WTC11 (cell line): ENCODE data around the gene CRELD2. TPM values are rescaled to one million over a fixed set of nuclear protein-coding genes. Genes with fewer than 3 reads are reported as not detected.
A peak's percentile ranks its signal among the peaks of the same experiment; 100 is the strongest.

Experiments
- ATAC-seq: fragments of 200-7000 bp; cut with Tn5 transposase; 2 replicates; pipeline ENCODE4 v1.10.0; 2021; ENCODE audit warnings: mild to moderate bottlenecking, moderate library complexity
- CTCF ChIA-PET: fragments of 300-600 bp; sonication (Branson Sonifier 250); formaldehyde crosslinking; loops from one replicate; lab custom pipeline; 2021; ENCODE audit warnings: antibody characterized with exemption; lab: Charles Lee
- POLR2A ChIA-PET: fragments of 350-600 bp; sonication (Branson Sonifier 250); formaldehyde crosslinking; loops from one replicate; lab custom pipeline; 2021; ENCODE audit warnings: antibody characterized with exemption; lab: Charles Lee
- DNase-seq: peaks from one replicate; pipeline ENCODE4 v3.0.0; 2021; ENCODE audit warnings: low spot score
- H3K27ac Mint-ChIP-seq: 2 replicates; pipeline ENCODE4 v1.8.0; 2021; ENCODE audit warnings: mixed read lengths
- H3K27me3 Mint-ChIP-seq: 2 replicates; pipeline ENCODE4 v1.8.0; 2021; ENCODE audit warnings: low read depth, mild to moderate bottlenecking, moderate library complexity, mixed read lengths
- H3K36me3 Mint-ChIP-seq: 2 replicates; pipeline ENCODE4 v1.8.0; 2021; ENCODE audit warnings: mixed read lengths
- H3K4me1 Mint-ChIP-seq: 2 replicates; pipeline ENCODE4 v1.8.0; 2022; ENCODE audit warnings: mixed read lengths
- H3K4me3 Mint-ChIP-seq: 2 replicates; pipeline ENCODE4 v1.8.0; 2021; ENCODE audit warnings: mild to moderate bottlenecking, moderate library complexity, mixed read lengths
- H3K9me3 Mint-ChIP-seq: 2 replicates; pipeline ENCODE4 v1.8.0; 2021; ENCODE audit warnings: mixed read lengths
- ELF4 ChIP-seq: sonication (generic); formaldehyde crosslinking; IDR thresholded peaks from 2 replicates; pipeline ENCODE4 v1.8.1; 2022; ENCODE audit warnings: low read depth, mild to moderate bottlenecking, moderate library complexity, missing genetic modification reagents
- EMX1 ChIP-seq: fragments of 250-450 bp; sonication (Bioruptor Pico); IDR thresholded peaks from 2 replicates; pipeline ENCODE4 v1.8.0; 2021; ENCODE audit warnings: mild to moderate bottlenecking
- ESRRA ChIP-seq: sonication (generic); formaldehyde crosslinking; IDR thresholded peaks from 2 replicates; pipeline ENCODE4 v1.8.1; 2022; ENCODE audit warnings: mild to moderate bottlenecking, missing genetic modification reagents, borderline replicate concordance
- ETV6 ChIP-seq: sonication (generic); formaldehyde crosslinking; IDR thresholded peaks from 2 replicates; pipeline ENCODE4 v1.8.1; 2022; ENCODE audit warnings: mild to moderate bottlenecking, missing genetic modification reagents
- FOXJ3 ChIP-seq: sonication (generic); formaldehyde crosslinking; IDR thresholded peaks from 2 replicates; pipeline ENCODE4 v1.9.0; 2021; ENCODE audit warnings: missing genetic modification reagents, mild to moderate bottlenecking, borderline replicate concordance
- FOXK1 ChIP-seq: sonication (generic); formaldehyde crosslinking; IDR thresholded peaks from 2 replicates; pipeline ENCODE4 v1.8.0; 2022; ENCODE audit warnings: mild to moderate bottlenecking, moderate library complexity, missing genetic modification reagents
- MXD4 ChIP-seq: fragments of 250-450 bp; sonication (Bioruptor Pico); IDR thresholded peaks from 2 replicates; pipeline ENCODE4 v1.8.0; 2021; ENCODE audit warnings: mild to moderate bottlenecking, moderate library complexity, borderline replicate concordance
- NFE2L1 ChIP-seq: sonication (generic); formaldehyde crosslinking; IDR thresholded peaks from 2 replicates; pipeline ENCODE4 v1.8.1; 2023; ENCODE audit warnings: missing genetic modification reagents
- OVOL2 ChIP-seq: fragments of 250-450 bp; sonication (Bioruptor Pico); IDR thresholded peaks from 2 replicates; pipeline ENCODE4 v1.9.0; 2021; ENCODE audit warnings: mild to moderate bottlenecking, borderline replicate concordance
- PRRX2 ChIP-seq: fragments of 250-450 bp; sonication (Bioruptor Pico); IDR thresholded peaks from 2 replicates; pipeline ENCODE4 v1.8.0; 2021; ENCODE audit warnings: mild to moderate bottlenecking
- TP53 ChIP-seq: sonication (generic); formaldehyde crosslinking; IDR thresholded peaks from 2 replicates; pipeline ENCODE4 v1.8.1; 2023; ENCODE audit warnings: mild to moderate bottlenecking, missing genetic modification reagents
- ZNF121 ChIP-seq: sonication (generic); formaldehyde crosslinking; IDR thresholded peaks from 2 replicates; pipeline ENCODE4 v1.8.0; 2023; ENCODE audit warnings: missing genetic modification reagents
- ZNF671 ChIP-seq: fragments of 250-450 bp; sonication (Bioruptor Pico); IDR thresholded peaks from 2 replicates; pipeline ENCODE4 v1.8.0; 2021; ENCODE audit warnings: mild to moderate bottlenecking
- total RNA-seq: library from RNA; stranded (reverse); gene quantifications from 3 replicates; pipeline ENCODE4 v1.2.3, GENCODE V29; 2021
- TF ChIP-seq, protein P1 (sequence below): sonication (generic); formaldehyde crosslinking; IDR thresholded peaks from 2 replicates; pipeline ENCODE4 v1.8.1; 2022; ENCODE audit warnings: low read depth, mild to moderate bottlenecking, moderate library complexity, missing genetic modification reagents, borderline replicate concordance
- TF ChIP-seq, protein P2 (sequence below): fragments of 200-600 bp; IDR thresholded peaks from 2 replicates; pipeline ENCODE4 v1.8.0; 2022; ENCODE audit warnings: antibody characterized with exemption
- TF ChIP-seq, protein P3 (sequence below): sonication (generic); formaldehyde crosslinking; IDR thresholded peaks from 2 replicates; pipeline ENCODE4 v1.8.0; 2022; ENCODE audit warnings: mild to moderate bottlenecking, missing genetic modification reagents
- TF ChIP-seq, protein P4 (sequence below): sonication (generic); formaldehyde crosslinking; IDR thresholded peaks from 2 replicates; pipeline ENCODE4 v1.8.1; 2023; ENCODE audit warnings: mild to moderate bottlenecking, moderate library complexity, missing genetic modification reagents
- TF ChIP-seq, protein P5 (sequence below): fragments of 250-450 bp; sonication (Bioruptor Pico); IDR thresholded peaks from 2 replicates; pipeline ENCODE4 v1.9.0; 2021; ENCODE audit warnings: moderate library complexity, mild to moderate bottlenecking, inconsistent platforms, borderline replicate concordance
- TF ChIP-seq, protein P6 (sequence below): sonication (generic); formaldehyde crosslinking; IDR thresholded peaks from 2 replicates; pipeline ENCODE4 v1.8.0; 2023; ENCODE audit warnings: mild to moderate bottlenecking, missing genetic modification reagents

Gene CRELD2
- total RNA-seq, 1 experiment from 2014 or later: 42.8 TPM

DNA sequence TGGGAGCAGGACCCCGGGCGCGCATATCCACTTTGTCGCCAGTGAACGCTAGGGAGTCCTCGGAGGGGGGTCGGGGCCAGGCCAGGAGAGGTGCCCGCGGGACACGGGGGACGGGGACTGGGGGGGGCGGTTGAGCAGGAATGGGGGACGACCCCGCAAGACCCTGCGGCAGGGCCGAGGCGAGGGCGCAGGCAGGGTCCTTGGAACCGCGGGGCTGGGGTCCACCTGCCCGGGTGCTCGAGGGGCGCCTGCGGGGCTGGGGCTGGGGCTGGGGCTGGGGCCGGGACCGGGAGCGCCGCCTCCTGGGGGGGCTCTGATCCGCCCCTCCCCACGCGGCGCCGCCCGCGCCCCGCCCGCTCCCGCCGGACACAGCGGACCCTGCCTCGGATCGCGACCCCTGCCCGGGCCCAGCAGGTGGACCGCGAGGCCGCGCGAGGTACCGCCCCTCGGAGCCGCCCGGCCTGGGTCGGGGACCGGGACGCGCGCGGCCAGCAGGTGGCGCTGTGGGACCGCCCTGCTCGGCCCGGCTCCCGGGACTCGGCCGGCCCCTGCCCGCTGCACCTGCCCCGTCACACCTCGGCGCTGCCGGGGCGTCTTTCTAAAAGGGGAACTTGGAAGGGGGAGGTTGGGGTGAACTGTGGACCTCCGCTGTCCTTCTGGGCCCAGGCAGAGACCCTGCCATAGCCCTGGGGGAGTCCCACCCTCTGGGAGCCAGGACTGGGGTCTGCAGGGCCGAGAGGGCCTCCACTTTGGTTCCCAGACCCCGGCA, 11.0 kb downstream of the CRELD2 start (continued):
- TF ChIP-seq ESRRA (CRISPR knock-in tag): no peak
- no peak for TF ChIP-seq NFE2L1
- TF ChIP-seq, protein P1, sequence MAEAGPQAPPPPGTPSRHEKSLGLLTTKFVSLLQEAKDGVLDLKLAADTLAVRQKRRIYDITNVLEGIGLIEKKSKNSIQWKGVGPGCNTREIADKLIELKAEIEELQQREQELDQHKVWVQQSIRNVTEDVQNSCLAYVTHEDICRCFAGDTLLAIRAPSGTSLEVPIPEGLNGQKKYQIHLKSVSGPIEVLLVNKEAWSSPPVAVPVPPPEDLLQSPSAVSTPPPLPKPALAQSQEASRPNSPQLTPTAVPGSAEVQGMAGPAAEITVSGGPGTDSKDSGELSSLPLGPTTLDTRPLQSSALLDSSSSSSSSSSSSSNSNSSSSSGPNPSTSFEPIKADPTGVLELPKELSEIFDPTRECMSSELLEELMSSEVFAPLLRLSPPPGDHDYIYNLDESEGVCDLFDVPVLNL: no peak
- TF ChIP-seq, protein P2, sequence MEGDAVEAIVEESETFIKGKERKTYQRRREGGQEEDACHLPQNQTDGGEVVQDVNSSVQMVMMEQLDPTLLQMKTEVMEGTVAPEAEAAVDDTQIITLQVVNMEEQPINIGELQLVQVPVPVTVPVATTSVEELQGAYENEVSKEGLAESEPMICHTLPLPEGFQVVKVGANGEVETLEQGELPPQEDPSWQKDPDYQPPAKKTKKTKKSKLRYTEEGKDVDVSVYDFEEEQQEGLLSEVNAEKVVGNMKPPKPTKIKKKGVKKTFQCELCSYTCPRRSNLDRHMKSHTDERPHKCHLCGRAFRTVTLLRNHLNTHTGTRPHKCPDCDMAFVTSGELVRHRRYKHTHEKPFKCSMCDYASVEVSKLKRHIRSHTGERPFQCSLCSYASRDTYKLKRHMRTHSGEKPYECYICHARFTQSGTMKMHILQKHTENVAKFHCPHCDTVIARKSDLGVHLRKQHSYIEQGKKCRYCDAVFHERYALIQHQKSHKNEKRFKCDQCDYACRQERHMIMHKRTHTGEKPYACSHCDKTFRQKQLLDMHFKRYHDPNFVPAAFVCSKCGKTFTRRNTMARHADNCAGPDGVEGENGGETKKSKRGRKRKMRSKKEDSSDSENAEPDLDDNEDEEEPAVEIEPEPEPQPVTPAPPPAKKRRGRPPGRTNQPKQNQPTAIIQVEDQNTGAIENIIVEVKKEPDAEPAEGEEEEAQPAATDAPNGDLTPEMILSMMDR: peak; percentile 90
- TF ChIP-seq PRRX2 (CRISPR knock-in tag): no peak
- TF ChIP-seq ZNF671 (CRISPR knock-in tag): no peak
- no peak for TF ChIP-seq TP53 (CRISPR knock-in tag)

DNA sequence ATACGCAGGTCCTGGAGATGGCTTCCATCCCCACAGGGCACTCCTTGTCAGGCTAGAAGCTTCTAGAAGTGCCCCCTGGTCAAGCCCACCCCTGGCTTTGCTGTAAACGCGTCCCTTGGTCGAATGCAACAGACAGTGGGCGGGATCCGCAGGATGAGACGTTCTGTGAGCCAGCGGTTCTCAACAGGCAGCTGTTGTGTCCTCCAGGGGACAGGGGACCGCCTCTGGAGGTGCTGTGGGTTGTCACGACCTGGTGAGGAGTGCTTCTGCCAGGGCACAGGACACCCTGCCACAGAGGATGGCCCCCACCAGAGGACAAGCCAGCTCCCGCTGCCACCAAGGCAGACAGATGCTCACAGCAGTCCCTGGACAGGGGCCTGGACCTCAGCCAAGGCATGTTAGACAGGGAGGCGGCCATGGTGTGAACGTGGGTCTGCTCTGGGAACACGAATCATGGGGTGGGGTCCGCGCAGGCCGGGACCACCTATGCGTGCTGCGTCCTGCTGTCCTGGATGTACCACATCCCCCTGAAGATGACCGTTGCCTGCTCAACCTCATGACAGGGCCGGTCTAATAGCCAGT, 11.7 kb downstream of the CRELD2 start:
- Mint-ChIP-seq H3K36me3 (peaks cover 5% of the 10 kb centered on the region; the same call in 1 of the 2 replicates), H3K4me1 (peaks cover 11% of the 10 kb centered on the region), H3K27me3 (peaks cover 12% of the 10 kb centered on the region), H3K9me3 (no peaks in the 10 kb centered on the region), H3K27ac (no peak overlapping the region), H3K4me3 (no peak overlapping the region)
- ChIA-PET CTCF (interaction anchor here (0.5 to 2.8 kb wide), 10 partner anchors 13 to 277 kb away, joined by 3 to 75 read pairs (median 8); no protein-coding TSS in a partner anchor), POLR2A (interaction anchor here (1.1 kb wide), 1 partner anchor 100 kb away, joined by 4 read pairs; no protein-coding TSS in a partner anchor)
- DNase-seq (no peak), ATAC-seq (no peak)
- TF ChIP-seq, protein P3, sequence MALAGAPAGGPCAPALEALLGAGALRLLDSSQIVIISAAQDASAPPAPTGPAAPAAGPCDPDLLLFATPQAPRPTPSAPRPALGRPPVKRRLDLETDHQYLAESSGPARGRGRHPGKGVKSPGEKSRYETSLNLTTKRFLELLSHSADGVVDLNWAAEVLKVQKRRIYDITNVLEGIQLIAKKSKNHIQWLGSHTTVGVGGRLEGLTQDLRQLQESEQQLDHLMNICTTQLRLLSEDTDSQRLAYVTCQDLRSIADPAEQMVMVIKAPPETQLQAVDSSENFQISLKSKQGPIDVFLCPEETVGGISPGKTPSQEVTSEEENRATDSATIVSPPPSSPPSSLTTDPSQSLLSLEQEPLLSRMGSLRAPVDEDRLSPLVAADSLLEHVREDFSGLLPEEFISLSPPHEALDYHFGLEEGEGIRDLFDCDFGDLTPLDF (CRISPR knock-in tag): no peak
- TF ChIP-seq, protein P4, sequence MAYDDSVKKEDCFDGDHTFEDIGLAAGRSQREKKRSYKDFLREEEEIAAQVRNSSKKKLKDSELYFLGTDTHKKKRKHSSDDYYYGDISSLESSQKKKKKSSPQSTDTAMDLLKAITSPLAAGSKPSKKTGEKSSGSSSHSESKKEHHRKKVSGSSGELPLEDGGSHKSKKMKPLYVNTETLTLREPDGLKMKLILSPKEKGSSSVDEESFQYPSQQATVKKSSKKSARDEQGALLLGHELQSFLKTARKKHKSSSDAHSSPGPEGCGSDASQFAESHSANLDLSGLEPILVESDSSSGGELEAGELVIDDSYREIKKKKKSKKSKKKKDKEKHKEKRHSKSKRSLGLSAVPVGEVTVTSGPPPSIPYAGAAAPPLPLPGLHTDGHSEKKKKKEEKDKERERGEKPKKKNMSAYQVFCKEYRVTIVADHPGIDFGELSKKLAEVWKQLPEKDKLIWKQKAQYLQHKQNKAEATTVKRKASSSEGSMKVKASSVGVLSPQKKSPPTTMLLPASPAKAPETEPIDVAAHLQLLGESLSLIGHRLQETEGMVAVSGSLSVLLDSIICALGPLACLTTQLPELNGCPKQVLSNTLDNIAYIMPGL (CRISPR knock-in tag): 0 out of 2 replicates have a peak, but pooled peaks have one; percentile 13

DNA sequence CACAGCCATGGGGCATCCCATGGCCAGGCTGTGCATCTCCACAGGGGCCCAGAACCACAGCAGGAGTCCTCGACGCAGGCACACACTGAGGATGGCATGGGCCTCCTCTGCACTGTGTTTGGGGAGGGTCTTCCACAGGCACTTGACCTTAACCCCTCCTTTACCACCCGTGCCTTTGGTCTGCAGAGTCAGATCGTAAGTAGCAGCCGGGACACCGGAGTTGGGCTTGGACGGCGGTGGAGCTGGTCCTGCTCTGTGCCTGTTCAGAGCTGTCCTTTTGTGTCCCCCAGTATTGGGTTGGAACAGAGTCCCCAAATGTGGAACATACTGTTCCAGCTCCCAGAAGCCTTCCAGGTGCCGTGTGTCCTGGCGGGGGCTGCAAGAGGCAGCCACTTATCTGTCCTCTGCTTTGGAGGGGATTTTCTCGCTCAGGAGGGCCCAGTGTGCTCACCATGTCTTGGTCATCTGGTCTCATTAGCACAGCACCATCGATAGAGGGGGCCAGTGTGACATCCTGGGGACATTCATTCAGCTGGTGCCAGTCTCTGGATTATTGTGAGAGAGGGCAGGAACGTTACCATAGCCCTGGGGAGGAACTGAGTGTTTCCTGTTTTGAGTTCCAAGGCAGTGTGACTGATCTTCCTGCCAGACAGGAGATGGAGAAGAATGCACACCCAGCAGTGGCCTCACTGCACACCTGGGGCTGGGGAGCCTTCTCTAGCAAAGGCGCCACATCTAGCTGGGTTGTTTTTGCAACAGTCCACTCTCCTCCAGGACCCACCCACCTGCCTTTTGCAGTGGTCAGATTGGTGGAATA, 12.4 kb downstream of the CRELD2 start:
- Mint-ChIP-seq H3K27me3 (peaks cover 12% of the 10 kb centered on the region; the same call in 1 of the 2 replicates), H3K4me1 (peaks cover 6% of the 10 kb centered on the region), H3K27ac (0 out of 2 replicates have a peak overlapping the region, but pooled peaks have one; percentile 6), H3K9me3 (no peaks in the 10 kb centered on the region), H3K36me3 (no peaks in the 10 kb centered on the region), H3K4me3 (no peak overlapping the region)
- ChIA-PET POLR2A (interaction anchor here (0.7 to 1.1 kb wide), 2 partner anchors 100 to 211 kb away, joined by 3 to 4 read pairs; no protein-coding TSS in a partner anchor), CTCF (interaction anchor here (0.5 to 2.8 kb wide), 17 partner anchors 14 to 276 kb away, joined by 3 to 75 read pairs (median 4); no protein-coding TSS in a partner anchor)
- no peak for TF ChIP-seq ZNF121 (CRISPR knock-in tag)
- TF ChIP-seq, protein P3 (CRISPR knock-in tag): no peak
- TF ChIP-seq OVOL2 (CRISPR knock-in tag): no peak
- TF ChIP-seq EMX1 (CRISPR knock-in tag): no peak
- TF ChIP-seq, protein P5, sequence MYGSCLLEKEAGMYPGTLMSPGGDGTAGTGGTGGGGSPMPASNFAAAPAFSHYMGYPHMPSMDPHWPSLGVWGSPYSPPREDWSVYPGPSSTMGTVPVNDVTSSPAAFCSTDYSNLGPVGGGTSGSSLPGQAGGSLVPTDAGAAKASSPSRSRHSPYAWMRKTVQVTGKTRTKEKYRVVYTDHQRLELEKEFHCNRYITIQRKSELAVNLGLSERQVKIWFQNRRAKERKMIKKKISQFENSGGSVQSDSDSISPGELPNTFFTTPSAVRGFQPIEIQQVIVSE (CRISPR knock-in tag): no peak
- TF ChIP-seq MXD4 (CRISPR knock-in tag): no peak
- TF ChIP-seq, protein P6, sequence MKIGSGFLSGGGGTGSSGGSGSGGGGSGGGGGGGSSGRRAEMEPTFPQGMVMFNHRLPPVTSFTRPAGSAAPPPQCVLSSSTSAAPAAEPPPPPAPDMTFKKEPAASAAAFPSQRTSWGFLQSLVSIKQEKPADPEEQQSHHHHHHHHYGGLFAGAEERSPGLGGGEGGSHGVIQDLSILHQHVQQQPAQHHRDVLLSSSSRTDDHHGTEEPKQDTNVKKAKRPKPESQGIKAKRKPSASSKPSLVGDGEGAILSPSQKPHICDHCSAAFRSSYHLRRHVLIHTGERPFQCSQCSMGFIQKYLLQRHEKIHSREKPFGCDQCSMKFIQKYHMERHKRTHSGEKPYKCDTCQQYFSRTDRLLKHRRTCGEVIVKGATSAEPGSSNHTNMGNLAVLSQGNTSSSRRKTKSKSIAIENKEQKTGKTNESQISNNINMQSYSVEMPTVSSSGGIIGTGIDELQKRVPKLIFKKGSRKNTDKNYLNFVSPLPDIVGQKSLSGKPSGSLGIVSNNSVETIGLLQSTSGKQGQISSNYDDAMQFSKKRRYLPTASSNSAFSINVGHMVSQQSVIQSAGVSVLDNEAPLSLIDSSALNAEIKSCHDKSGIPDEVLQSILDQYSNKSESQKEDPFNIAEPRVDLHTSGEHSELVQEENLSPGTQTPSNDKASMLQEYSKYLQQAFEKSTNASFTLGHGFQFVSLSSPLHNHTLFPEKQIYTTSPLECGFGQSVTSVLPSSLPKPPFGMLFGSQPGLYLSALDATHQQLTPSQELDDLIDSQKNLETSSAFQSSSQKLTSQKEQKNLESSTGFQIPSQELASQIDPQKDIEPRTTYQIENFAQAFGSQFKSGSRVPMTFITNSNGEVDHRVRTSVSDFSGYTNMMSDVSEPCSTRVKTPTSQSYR: no peak
- TF ChIP-seq FOXK1 (CRISPR knock-in tag): no peak
- no peak for TF ChIP-seq ELF4 (CRISPR knock-in tag)
- no peak for TF ChIP-seq FOXJ3
- TF ChIP-seq ETV6 (CRISPR knock-in tag): no peak
- ATAC-seq (no peak), DNase-seq (no peak)
